IPS-15b (cell line): Measurements from ENCODE around the gene DMD.

ENCODE experiments used
- H3K27me3 ChIP-seq: one replicate; pipeline ENCODE4 v1.6.1; 2013; ENCODE audit warnings: low read length; ENCODE audit not compliant: control insufficient read depth, insufficient read depth
- H3K36me3 ChIP-seq: one replicate; pipeline ENCODE4 v1.6.1; 2013; ENCODE audit warnings: low read length; ENCODE audit not compliant: control insufficient read depth, insufficient read depth
- H3K4me1 ChIP-seq: one replicate; pipeline ENCODE4 v1.6.1; 2013; ENCODE audit warnings: mild to moderate bottlenecking, low read length; ENCODE audit not compliant: control insufficient read depth, insufficient read depth
- H3K4me3 ChIP-seq: one replicate; pipeline ENCODE4 v1.5.1; 2013; ENCODE audit warnings: low read depth, low read length
- H3K9ac ChIP-seq: one replicate; pipeline ENCODE4 v1.6.1; 2013; ENCODE audit warnings: low read depth, mild to moderate bottlenecking, low read length
- H3K9me3 ChIP-seq: one replicate; pipeline ENCODE4 v1.6.1; 2013; ENCODE audit warnings: mild to moderate bottlenecking, low read length; ENCODE audit not compliant: control insufficient read depth, insufficient read depth

Gene DMD

GRCh38 chrX:31329298-31329697, 1882.1 kb downstream of the DMD start:
- Histone ChIP-seq H3K9ac (no peak overlapping the region), H3K4me3 (no peak overlapping the region), H3K27me3 (no peaks in the 10 kb centered on the region), H3K9me3 (no peaks in the 10 kb centered on the region), H3K4me1 (no peaks in the 10 kb centered on the region), H3K36me3 (no peaks in the 10 kb centered on the region)

DNA sequence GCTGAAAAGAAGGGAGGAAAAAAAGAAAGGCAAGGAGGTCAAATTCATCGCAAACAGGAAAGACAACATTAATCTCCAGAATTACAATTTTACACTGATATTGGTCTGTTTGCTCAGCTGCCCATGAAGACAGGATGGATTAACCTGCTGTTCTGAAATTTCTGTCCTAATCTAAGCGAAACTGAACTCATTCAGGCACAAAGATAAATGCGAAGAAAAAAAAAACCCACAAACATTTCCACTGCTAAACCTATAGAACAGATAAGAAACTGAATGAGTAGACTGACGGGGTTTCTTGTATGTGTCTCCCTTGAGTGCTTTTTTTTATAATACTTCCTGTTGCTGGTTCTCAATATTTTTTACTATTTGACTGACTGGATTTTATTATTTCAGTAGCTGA, 1887.7 kb downstream of the DMD start:
- Histone ChIP-seq H3K9ac (no peak overlapping the region), H3K9me3 (no peaks in the 10 kb centered on the region), H3K4me3 (no peak overlapping the region), H3K4me1 (peaks cover 7% of the 10 kb centered on the region), H3K36me3 (no peaks in the 10 kb centered on the region), H3K27me3 (no peaks in the 10 kb centered on the region)

DNA sequence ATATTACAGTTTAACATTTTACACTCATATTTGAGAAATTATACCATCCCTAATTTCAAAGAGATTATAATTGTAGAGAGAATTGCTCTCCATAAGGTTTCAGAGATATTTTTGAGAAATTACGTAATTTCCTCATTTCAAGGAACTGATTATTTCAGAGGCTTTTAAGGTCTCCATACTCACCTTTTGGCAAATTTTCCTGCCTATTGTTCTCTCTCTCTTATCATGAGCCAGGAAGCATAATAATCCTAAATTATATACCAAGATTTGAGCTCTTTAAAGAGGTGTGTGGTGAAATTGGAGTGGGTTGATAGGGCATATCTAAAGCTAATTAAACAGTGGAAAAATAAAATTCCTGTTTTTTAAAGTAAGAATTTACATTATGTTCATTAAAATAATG, 1890.6 kb downstream of the DMD start:
- H3K36me3 ChIP-seq = no peaks in the 10 kb centered on the region

DNA sequence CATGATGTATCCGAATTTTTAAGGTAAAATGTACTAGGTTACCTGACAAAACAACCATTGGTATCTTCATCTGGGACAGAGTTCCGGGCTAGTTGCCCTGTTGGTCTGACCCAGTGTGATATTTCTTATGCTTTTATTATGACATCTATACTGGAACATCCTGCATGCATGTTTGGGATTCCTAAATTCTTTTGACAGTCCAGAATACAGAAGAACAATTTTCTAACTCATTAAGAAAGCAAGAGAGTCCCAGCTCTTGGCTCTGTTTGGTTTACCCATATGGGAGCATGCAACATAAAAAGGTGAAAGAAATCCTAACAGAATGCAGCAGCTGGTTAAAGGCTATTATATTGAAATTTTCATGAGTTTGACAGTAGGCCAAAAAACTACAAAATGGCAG, 1891.8 kb downstream of the DMD start:
- no peak overlapping the region for H3K9ac ChIP-seq
- H3K27me3 ChIP-seq = no peaks in the 10 kb centered on the region
- H3K4me3 ChIP-seq = no peak overlapping the region
- peaks cover 7% of the 10 kb centered on the region for H3K4me1 ChIP-seq
- H3K9me3 ChIP-seq = no peaks in the 10 kb centered on the region
- H3K36me3 ChIP-seq = no peaks in the 10 kb centered on the region

More for the DNA sequence above, 1890.6 kb downstream of the DMD start:
- Histone ChIP-seq H3K4me3 (no peak overlapping the region), H3K4me1 (peaks cover 7% of the 10 kb centered on the region), H3K27me3 (no peaks in the 10 kb centered on the region), H3K9me3 (no peaks in the 10 kb centered on the region), H3K9ac (no peak overlapping the region)

DNA sequence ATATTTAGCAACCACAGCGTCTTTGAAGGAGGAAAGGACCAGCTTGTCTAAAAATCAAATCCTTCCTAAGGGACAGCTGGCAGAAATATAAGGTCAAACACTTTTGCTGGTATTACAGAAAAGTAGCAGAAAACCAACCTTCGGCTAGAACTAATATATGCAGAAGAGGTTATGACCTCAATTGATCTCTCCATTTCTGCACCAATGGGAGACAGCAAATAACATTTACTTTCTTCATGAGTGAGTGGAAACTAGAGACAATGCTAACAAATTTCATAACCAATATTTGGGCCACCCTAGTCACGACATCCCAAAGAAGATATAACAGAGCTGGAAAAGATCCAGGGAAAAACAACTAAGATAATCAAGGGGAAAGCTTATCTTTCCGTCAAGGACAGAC, 1892.5 kb downstream of the DMD start:
- Histone ChIP-seq H3K27me3 (no peaks in the 10 kb centered on the region), H3K4me3 (no peak overlapping the region), H3K9ac (no peak overlapping the region), H3K4me1 (peaks cover 7% of the 10 kb centered on the region), H3K9me3 (no peaks in the 10 kb centered on the region), H3K36me3 (no peaks in the 10 kb centered on the region)

DNA sequence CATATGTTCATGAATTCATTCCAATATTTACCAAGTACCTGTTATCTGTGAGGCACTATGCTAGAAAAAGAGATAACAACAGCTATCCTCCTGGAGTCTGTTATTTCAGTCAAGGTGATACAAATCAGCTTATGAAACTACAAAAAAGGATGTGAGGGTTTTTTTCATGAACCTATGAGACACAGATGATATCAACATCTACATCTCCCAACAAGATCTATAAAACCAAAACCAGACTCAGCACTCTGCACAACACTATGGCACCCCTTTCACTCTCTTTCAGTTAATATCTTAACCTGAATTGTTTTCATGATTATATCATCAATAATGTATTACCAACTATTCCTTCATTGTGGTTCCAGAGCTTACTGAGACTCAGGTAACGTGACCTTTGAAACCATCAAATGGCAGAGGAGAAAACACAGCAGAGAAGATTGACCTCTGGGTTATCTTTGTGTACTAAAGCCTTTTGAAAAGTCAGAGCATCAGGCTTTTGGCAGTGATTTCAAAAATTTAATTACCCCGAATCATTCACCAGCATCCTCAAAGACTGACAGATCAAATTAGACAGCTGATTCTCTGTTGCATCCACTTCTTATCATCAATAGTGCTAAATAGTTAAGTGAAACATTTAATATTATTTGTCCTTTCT, 1894.9 kb downstream of the DMD start:
- Histone ChIP-seq H3K9me3 (no peaks in the 10 kb centered on the region), H3K4me3 (no peak overlapping the region), H3K27me3 (no peaks in the 10 kb centered on the region), H3K9ac (no peak overlapping the region), H3K36me3 (no peaks in the 10 kb centered on the region), H3K4me1 (no peaks in the 10 kb centered on the region)

GRCh38 chrX:31314921-31315320, 1896.4 kb downstream of the DMD start:
- no peaks in the 10 kb centered on the region for H3K4me1 ChIP-seq
- H3K9ac ChIP-seq = no peak overlapping the region
- H3K36me3 ChIP-seq = no peaks in the 10 kb centered on the region
- H3K9me3 ChIP-seq = no peaks in the 10 kb centered on the region
- H3K4me3 ChIP-seq = no peak overlapping the region
- H3K27me3 ChIP-seq = no peaks in the 10 kb centered on the region

- H3K27me3 ChIP-seq = no peaks in the 10 kb centered on the region
- no peak overlapping the region for H3K4me3 ChIP-seq
- H3K9ac ChIP-seq = no peak overlapping the region
- H3K9me3 ChIP-seq = no peaks in the 10 kb centered on the region
- H3K36me3 ChIP-seq = no peaks in the 10 kb centered on the region
- H3K4me1 ChIP-seq = peaks cover 5% of the 10 kb centered on the region
Measured at GRCh38 chrX:31307952-31308351, 1903.4 kb downstream of the DMD start.

DNA sequence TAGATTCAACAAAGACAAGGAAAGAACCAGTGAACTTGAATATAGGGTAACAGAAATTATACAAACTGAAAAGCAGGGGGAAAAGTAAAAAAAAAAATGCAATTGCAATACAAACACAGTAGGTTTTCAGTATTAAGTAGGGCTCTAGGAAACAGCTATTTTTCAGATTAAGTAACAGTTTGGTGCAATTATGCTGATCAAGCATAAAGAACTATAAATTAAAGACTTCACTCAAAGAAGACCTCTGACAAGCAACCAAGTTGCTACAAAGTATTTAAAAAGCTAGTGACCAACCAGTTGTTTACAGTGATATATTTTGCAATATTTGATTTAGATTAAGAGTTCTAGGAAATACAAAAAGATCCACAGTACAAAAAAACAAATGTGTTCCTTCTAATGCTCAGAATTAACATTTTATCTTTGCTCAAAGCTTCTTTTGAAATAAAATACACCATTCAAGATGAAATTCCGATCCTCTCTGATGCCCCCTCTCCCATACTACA, 1908.7 kb downstream of the DMD start:
- no peak overlapping the region for H3K4me3 ChIP-seq
- H3K36me3 ChIP-seq = no peaks in the 10 kb centered on the region
- no peaks in the 10 kb centered on the region for H3K9me3 ChIP-seq
- H3K27me3 ChIP-seq = no peaks in the 10 kb centered on the region
- H3K4me1 ChIP-seq = peaks cover 18% of the 10 kb centered on the region
- no peak overlapping the region for H3K9ac ChIP-seq

DNA sequence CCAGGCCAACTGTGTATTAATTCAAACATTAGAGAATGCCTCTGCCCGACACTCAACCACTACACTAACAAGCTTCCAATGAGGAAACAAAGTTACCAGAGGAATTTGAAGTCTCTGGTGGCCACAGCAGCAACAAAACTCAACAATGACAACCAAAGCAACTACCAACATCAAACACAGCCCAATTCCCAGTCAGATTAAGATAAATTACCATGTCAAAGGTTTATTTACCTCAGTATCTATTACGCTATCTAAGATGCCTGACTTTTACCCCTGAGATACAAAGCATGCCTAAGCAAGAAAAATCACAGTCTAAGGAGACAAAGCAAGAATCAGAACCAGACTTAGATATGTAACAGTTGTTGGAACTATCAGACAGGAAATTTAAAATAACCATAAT, 1909.4 kb downstream of the DMD start:
- H3K9me3 ChIP-seq = no peaks in the 10 kb centered on the region

DNA sequence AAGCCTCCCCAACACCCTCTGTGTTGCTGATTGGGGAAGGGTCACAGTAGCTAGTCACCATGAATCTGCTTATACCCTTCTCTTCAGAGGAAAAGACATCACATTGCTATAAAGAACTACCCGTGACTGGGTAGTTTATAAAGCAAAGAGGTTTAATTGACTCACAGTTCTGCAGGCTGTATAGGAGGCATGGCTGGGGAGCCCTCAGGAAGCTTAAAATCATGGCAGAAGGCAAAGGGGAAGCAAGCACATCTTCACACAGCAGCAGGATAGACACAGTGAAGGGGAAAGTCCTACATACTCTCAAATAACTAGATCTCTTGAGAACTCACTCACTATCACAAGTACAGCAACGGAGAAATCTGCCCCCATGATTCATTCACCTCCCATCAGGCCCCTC, 1910.1 kb downstream of the DMD start:
- H3K9ac ChIP-seq = no peak overlapping the region
- H3K27me3 ChIP-seq = no peaks in the 10 kb centered on the region
- H3K9me3 ChIP-seq = no peaks in the 10 kb centered on the region
- H3K4me1 ChIP-seq = peaks cover 18% of the 10 kb centered on the region
- H3K36me3 ChIP-seq = no peaks in the 10 kb centered on the region
- H3K4me3 ChIP-seq = no peak overlapping the region

More for the DNA sequence above, 1909.4 kb downstream of the DMD start:
- peaks cover 18% of the 10 kb centered on the region for H3K4me1 ChIP-seq
- no peak overlapping the region for H3K9ac ChIP-seq
- H3K27me3 ChIP-seq = no peaks in the 10 kb centered on the region
- no peaks in the 10 kb centered on the region for H3K36me3 ChIP-seq
- no peak overlapping the region for H3K4me3 ChIP-seq

- no peaks in the 10 kb centered on the region for H3K9me3 ChIP-seq
- no peak overlapping the region for H3K4me3 ChIP-seq
- H3K4me1 ChIP-seq = peaks cover 18% of the 10 kb centered on the region
- no peak overlapping the region for H3K9ac ChIP-seq
- no peaks in the 10 kb centered on the region for H3K36me3 ChIP-seq
- no peaks in the 10 kb centered on the region for H3K27me3 ChIP-seq
Measured at GRCh38 chrX:31298916-31299315, 1912.4 kb downstream of the DMD start.
